Coronary artery (tissue), 2 donors: ENCODE data around the gene FAM193A.

ENCODE experiments used
- DNase-seq: peaks from one replicate; pipeline ENCODE4 v3.0.0-alpha.2; 2017; ENCODE audit warnings: low spot score
- H3K27ac ChIP-seq, 2 donors: fragments of 200-600 bp; sonication (generic); one replicate each; pipeline ENCODE4 v1.5.1; 2016 to 2019
- H3K4me3 ChIP-seq: fragments of 200-600 bp; sonication (generic); 2 replicates; pipeline ENCODE4 v1.5.1; 2016; ENCODE audit warnings: mild to moderate bottlenecking, moderate library complexity
- CTCF ChIP-seq: fragments of 200-600 bp; sonication (generic); IDR thresholded peaks from one replicate; pipeline ENCODE4 v1.5.1; 2019; ENCODE audit warnings: antibody characterized with exemption

The FAM193A gene

GRCh38 chr4:2492970-2493369 is 43.5 kb upstream of the FAM193A start:
- no peak overlapping the region for H3K27ac ChIP-seq
- DNase-seq: no peak
- no peak for TF ChIP-seq CTCF
- no peak overlapping the region for H3K4me3 ChIP-seq

GRCh38 chr4:2494992-2495391 is 41.5 kb upstream of the FAM193A start:
- DNase-seq: no peak
- Histone ChIP-seq H3K4me3 (no peak overlapping the region), H3K27ac (peak overlapping the region in 1 of 2 donors; percentile 44)
- TF ChIP-seq CTCF: no peak

DNA sequence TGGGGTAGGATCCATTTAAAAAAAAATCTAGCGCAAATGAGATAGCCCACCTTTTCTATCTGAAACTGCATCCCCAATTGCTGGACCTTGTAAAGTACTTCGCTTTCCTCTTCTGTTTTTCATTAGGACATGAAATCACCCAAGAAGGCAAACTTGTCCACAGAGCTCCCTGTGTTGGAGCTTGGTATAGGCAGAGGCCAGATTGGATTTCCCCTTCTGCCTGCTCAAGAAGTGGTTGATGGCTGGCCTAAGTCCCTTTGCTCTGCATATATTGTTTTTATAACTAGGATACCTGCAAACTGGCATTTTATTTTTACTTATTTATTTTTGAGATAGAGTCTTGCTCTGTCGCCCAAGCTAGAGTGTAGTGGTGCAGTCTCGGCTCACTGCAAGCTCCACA is 39.1 kb upstream of the FAM193A start:
- no peak for DNase-seq
- no peak overlapping the region for H3K27ac ChIP-seq
- no peak overlapping the region for H3K4me3 ChIP-seq
- TF ChIP-seq CTCF: no peak

- H3K4me3 ChIP-seq: no peak overlapping the region
- no peak for TF ChIP-seq CTCF
- no peak for DNase-seq
- no peak overlapping the region for H3K27ac ChIP-seq
These were observed 38.5 kb upstream of the FAM193A start for GRCh38 chr4:2497931-2498330.

DNA sequence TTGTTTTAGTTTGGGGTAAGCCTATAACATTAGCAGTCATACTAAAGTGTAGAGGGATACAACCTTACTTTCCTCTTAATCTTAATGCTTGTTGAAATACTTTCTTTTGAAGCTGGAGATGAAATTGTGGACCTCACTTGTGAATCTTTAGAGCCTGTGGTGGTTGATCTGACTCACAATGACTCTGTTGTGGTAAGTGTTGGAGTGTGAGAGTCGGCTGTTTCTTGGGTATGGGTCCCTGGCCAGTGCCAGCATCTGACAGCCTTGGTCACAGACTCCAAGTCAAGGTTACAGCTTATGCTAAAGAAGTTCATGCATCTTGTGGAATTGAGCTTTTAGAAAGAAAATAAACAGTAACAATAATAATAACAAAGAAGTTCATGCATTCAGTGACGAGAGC is 35.9 kb upstream of the FAM193A start:
- no peak for DNase-seq
- H3K27ac ChIP-seq: no peak overlapping the region
- no peak for TF ChIP-seq CTCF
- no peak overlapping the region for H3K4me3 ChIP-seq

- DNase-seq: no peak
- no peak overlapping the region for H3K27ac ChIP-seq
- no peak overlapping the region for H3K4me3 ChIP-seq
- TF ChIP-seq CTCF: no peak
These were observed 35.3 kb upstream of the FAM193A start for GRCh38 chr4:2501034-2501594.

- no peak for DNase-seq
- no peak overlapping the region for H3K4me3 ChIP-seq
- TF ChIP-seq CTCF: no peak
- H3K27ac ChIP-seq: no peak overlapping the region
These were observed 32.6 kb upstream of the FAM193A start for GRCh38 chr4:2503809-2504208.
